Skeletal muscle satellite cell (primary cell): ENCODE data around the gene STAG1. TPM values are rescaled to one million over a fixed set of nuclear protein-coding genes. Genes with fewer than 3 reads are reported as not detected.
"Not testable (repeated sequence)": the region's sequence is repeated elsewhere in the genome, so short reads cannot be mapped to it uniquely, and the experiment has no call there.

Experiments
- H3K27me3 ChIP-seq: 2 replicates; pipeline ENCODE4 v1.7.0; 2013; ENCODE audit warnings: low read length; ENCODE audit not compliant: control insufficient read depth, insufficient read depth
- H3K36me3 ChIP-seq: 2 replicates; pipeline ENCODE4 v1.7.0; 2013; ENCODE audit warnings: mild to moderate bottlenecking, control low read depth, low read length; ENCODE audit not compliant: insufficient read depth
- H3K4me1 ChIP-seq: 2 replicates; pipeline ENCODE4 v1.7.0; 2013; ENCODE audit warnings: low read length; ENCODE audit not compliant: control insufficient read depth, insufficient read depth
- H3K4me2 ChIP-seq: 2 replicates; pipeline ENCODE4 v1.7.0; 2013; ENCODE audit warnings: mild to moderate bottlenecking, low read length
- H3K4me3 ChIP-seq: 2 replicates; pipeline ENCODE4 v1.7.0; 2013; ENCODE audit warnings: low read length
- H3K9ac ChIP-seq: 2 replicates; pipeline ENCODE4 v1.7.0; 2013; ENCODE audit warnings: mild to moderate bottlenecking, low read depth, low read length, moderate library complexity
- H3K9me3 ChIP-seq: replicated peaks from 2 replicates; pipeline ENCODE4 v1.7.0; 2013; ENCODE audit warnings: mild to moderate bottlenecking, control low read depth, low read length
- total RNA-seq: library from RNA; depleted of rRNA; stranded (reverse); fragments of >200 nt; gene quantifications from 2 replicates; pipeline ENCODE4 v1.2.3, GENCODE V29; 2012; rRNA removed

The STAG1 gene
- 23.4 and 26.4 TPM in 2 replicates for total RNA-seq

GRCh38 chr3:136752172-136752421 lies at the start of gene STAG1:
TSS of gene STAG1 (minus strand) at chr3:136752378. CDS start at chr3:136630898, 121,480 bp downstream.
- Histone ChIP-seq H3K27me3 (no peaks in the 10 kb centered on the region), H3K36me3 (no peaks in the 10 kb centered on the region), H3K9me3 (no peaks in the 10 kb centered on the region), H3K4me3 (peak within 1 kb of the TSS; percentile 76), H3K4me1 (peaks cover 23% of the 10 kb centered on the region), H3K4me2 (peak within 1 kb of the TSS; percentile 92), H3K9ac (peak within 1 kb of the TSS; percentile 96)

- H3K4me2 ChIP-seq, H3K9ac ChIP-seq, H3K9me3 ChIP-seq, H3K27me3 ChIP-seq, H3K4me3 ChIP-seq, H3K4me1 ChIP-seq, H3K36me3 ChIP-seq: not testable (repeated sequence)
Observed at GRCh38 chr3:136801146-136801545, 49.0 kb upstream of the STAG1 start.

- no peak overlapping the region for H3K4me2 ChIP-seq
- H3K36me3 ChIP-seq: no peaks in the 10 kb centered on the region
- no peak overlapping the region for H3K4me3 ChIP-seq
- H3K27me3 ChIP-seq: peaks cover 4% of the 10 kb centered on the region
- H3K4me1 ChIP-seq: no peaks in the 10 kb centered on the region
- no peak overlapping the region for H3K9ac ChIP-seq
- no peaks in the 10 kb centered on the region for H3K9me3 ChIP-seq
Observed at GRCh38 chr3:136792556-136793330, 40.6 kb upstream of the STAG1 start.

GRCh38 chr3:136790786-136791185 lies 38.6 kb upstream of the STAG1 start:
- H3K4me2 ChIP-seq: no peak overlapping the region
- H3K4me1 ChIP-seq: peaks cover 17% of the 10 kb centered on the region

GRCh38 chr3:136789976-136790375 lies 37.8 kb upstream of the STAG1 start:
- H3K9ac ChIP-seq: no peak overlapping the region
- no peaks in the 10 kb centered on the region for H3K36me3 ChIP-seq
- H3K4me2 ChIP-seq: no peak overlapping the region
- peaks cover 19% of the 10 kb centered on the region for H3K4me1 ChIP-seq
- H3K27me3 ChIP-seq: peaks cover 4% of the 10 kb centered on the region
- H3K9me3 ChIP-seq: no peaks in the 10 kb centered on the region
- H3K4me3 ChIP-seq: no peak overlapping the region

More at GRCh38 chr3:136790786-136791185, 38.6 kb upstream of the STAG1 start:
- Histone ChIP-seq H3K9me3 (no peaks in the 10 kb centered on the region), H3K9ac (no peak overlapping the region), H3K36me3 (no peaks in the 10 kb centered on the region), H3K27me3 (peaks cover 4% of the 10 kb centered on the region), H3K4me3 (no peak overlapping the region)

GRCh38 chr3:136788154-136788553 lies 36.0 kb upstream of the STAG1 start:
- no peak overlapping the region for H3K9ac ChIP-seq

GRCh38 chr3:136787349-136787748 lies 35.2 kb upstream of the STAG1 start:
- Histone ChIP-seq H3K4me2 (peak overlapping the region; percentile 82), H3K27me3 (no peaks in the 10 kb centered on the region), H3K9me3 (no peaks in the 10 kb centered on the region), H3K9ac (peak overlapping the region; percentile 65), H3K4me1 (peaks cover 24% of the 10 kb centered on the region), H3K36me3 (no peaks in the 10 kb centered on the region), H3K4me3 (peak overlapping the region; percentile 57)

More at GRCh38 chr3:136788154-136788553, 36.0 kb upstream of the STAG1 start:
- no peaks in the 10 kb centered on the region for H3K9me3 ChIP-seq
- H3K4me3 ChIP-seq: no peak overlapping the region
- no peak overlapping the region for H3K4me2 ChIP-seq
- H3K27me3 ChIP-seq: no peaks in the 10 kb centered on the region
- peaks cover 24% of the 10 kb centered on the region for H3K4me1 ChIP-seq
- H3K36me3 ChIP-seq: no peaks in the 10 kb centered on the region

- Histone ChIP-seq H3K9me3 (no peaks in the 10 kb centered on the region), H3K4me2 (peak overlapping the region; percentile 1), H3K27me3 (no peaks in the 10 kb centered on the region), H3K36me3 (no peaks in the 10 kb centered on the region), H3K4me3 (no peak overlapping the region), H3K9ac (no peak overlapping the region), H3K4me1 (peaks cover 24% of the 10 kb centered on the region)
Observed at GRCh38 chr3:136783708-136784191, 31.6 kb upstream of the STAG1 start.

- Histone ChIP-seq H3K9ac (no peak overlapping the region), H3K9me3 (no peaks in the 10 kb centered on the region), H3K4me2 (no peak overlapping the region), H3K27me3 (no peaks in the 10 kb centered on the region), H3K4me1 (peaks cover 6% of the 10 kb centered on the region), H3K4me3 (no peak overlapping the region), H3K36me3 (no peaks in the 10 kb centered on the region)
Observed at GRCh38 chr3:136780741-136781140, 28.6 kb upstream of the STAG1 start.

- Histone ChIP-seq H3K4me3 (no peak overlapping the region), H3K4me2 (no peak overlapping the region), H3K27me3 (no peaks in the 10 kb centered on the region), H3K36me3 (no peaks in the 10 kb centered on the region), H3K4me1 (peaks cover 5% of the 10 kb centered on the region), H3K9me3 (no peaks in the 10 kb centered on the region), H3K9ac (no peak overlapping the region)
Observed at GRCh38 chr3:136778865-136779264, 26.7 kb upstream of the STAG1 start.

- Histone ChIP-seq H3K9ac (no peak overlapping the region), H3K4me2 (no peak overlapping the region), H3K9me3 (no peaks in the 10 kb centered on the region), H3K4me1 (no peaks in the 10 kb centered on the region), H3K4me3 (no peak overlapping the region), H3K27me3 (no peaks in the 10 kb centered on the region), H3K36me3 (no peaks in the 10 kb centered on the region)
Observed at GRCh38 chr3:136772709-136773108, 20.5 kb upstream of the STAG1 start.
